Measurements from ENCODE around the gene AOX1. TPM values are rescaled to one million over a fixed set of nuclear protein-coding genes. Genes with fewer than 3 reads are reported as not detected.
A peak's percentile ranks its signal among the peaks of the same experiment; 100 is the strongest.

AOX1 gene
- total and polyA plus RNA-seq, 10 of the 15 experiments (the other 5 are each of a cell fraction or from before 2014, with no cell fraction given), result 0.03 to 0.56 (median 0.19) TPM; not detected in 6

DNA sequence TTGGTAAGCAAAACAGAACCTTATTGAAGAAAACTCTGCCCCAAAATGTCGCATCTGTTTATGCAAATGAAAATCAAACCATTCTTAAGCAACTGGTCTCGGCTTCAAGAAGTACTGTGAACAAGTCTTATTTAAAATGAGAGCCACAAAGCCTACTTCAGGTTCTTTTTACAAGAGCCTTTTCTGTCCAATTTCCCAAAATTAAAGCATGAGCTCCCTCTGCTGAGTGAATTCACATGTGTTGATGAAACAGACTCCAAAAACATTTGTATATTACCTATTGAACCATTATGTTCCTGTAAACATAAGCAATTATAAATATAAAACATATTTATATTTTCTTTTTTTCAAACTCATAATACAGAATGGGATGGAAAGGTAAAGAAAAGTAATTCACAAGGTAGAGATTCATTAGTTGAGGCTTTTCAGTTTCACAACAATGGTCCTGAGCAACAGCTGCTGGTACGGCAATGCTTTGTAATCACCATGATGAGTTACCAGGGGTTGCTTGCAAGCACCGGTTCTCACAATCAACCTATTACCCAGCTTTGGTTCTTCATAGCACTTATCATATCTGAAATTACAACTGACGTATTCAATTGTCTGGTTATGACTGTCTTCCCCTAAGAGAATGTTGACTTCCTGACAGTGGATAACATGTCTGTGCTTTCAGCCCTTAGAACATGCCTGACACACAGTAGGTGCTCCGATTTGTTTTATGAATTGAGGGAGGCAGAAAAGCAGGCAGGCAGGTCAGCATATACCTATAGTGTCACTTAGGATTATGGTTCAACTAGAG is 117.5 kb downstream of the AOX1 start:
- Histone ChIP-seq H4K20me1 (ENCODE audit: control insufficient read depth, insufficient read depth) (no peaks in the 10 kb centered on the region), H3K36me3 (ENCODE audit: control insufficient read depth in 2 of 2, insufficient read depth in 2 of 2, low read length in 1 of 2) (no peaks in the 10 kb centered on the region), H3K4me3 (no peak overlapping the region), H3K9ac (ENCODE audit: control insufficient read depth, insufficient read depth, low read length) (no peak overlapping the region), H3K27ac (ENCODE audit: control insufficient read depth, insufficient read depth) (no peak overlapping the region), H3K4me2 (ENCODE audit: control insufficient read depth, insufficient read depth) (no peak overlapping the region), H3K79me2 (ENCODE audit: control insufficient read depth, insufficient read depth, low read length) (no peaks in the 10 kb centered on the region), H3K27me3 (replicated peaks in 1 of 2; ENCODE audit: control insufficient read depth in 2 of 2, insufficient read depth in 2 of 2, low read length in 1 of 2) (peaks cover 0 to 2% of the 10 kb centered on the region in 2 experiments; a peak in 1 of 4 replicates), H3K4me1 (ENCODE audit: control insufficient read depth, insufficient read depth, low read length) (no peaks in the 10 kb centered on the region), H3K9me3 (replicated peaks; ENCODE audit: control insufficient read depth, insufficient read depth, low read length) (no peaks in the 10 kb centered on the region), H2AFZ (ENCODE audit: control insufficient read depth, low read depth, low read length) (peak overlapping the region; percentile 28)
- ChIA-PET RAD21 (ENCODE audit: unreplicated experiment) (interaction anchor here (0.7 to 2.4 kb wide), 11 partner anchors 9 to 723 kb away, joined by 3 to 41 read pairs (median 5); no protein-coding TSS in a partner anchor), CTCF (interaction anchor here (0.6 to 7.1 kb wide), 16 partner anchors 10 to 751 kb away, joined by 3 to 122 read pairs (median 4); no protein-coding TSS in a partner anchor), POLR2A (interaction anchor here (1.2 kb wide), 1 partner anchor 220 kb away, joined by 3 read pairs; no protein-coding TSS in a partner anchor), SMC1A (ENCODE audit: uncharacterized antibody, unreplicated experiment) (interaction anchor here (0.9 to 9.6 kb wide), 17 partner anchors 10 to 730 kb away, joined by 3 to 89 read pairs (median 3); no protein-coding TSS in a partner anchor)
- TF ChIP-seq JUNB (IDR thresholded peaks at IDR 0.05), result 0 out of 2 replicates have a peak, but pooled peaks have one; percentile 11
- peak; percentile 13; the same call in 1 of the 2 replicates for TF ChIP-seq DPF2 (IDR thresholded peaks at IDR 0.05)
- peak; percentile 85 for TF ChIP-seq RAD21 (IDR thresholded peaks at IDR 0.05; ENCODE audit: insufficient read depth, low read depth, low read length)
- no peak for TF ChIP-seq BCL11A (IDR thresholded peaks at IDR 0.05; ENCODE audit: low read depth, low read length)
- peak; percentile 71; the same call in 1 of the 2 replicates for TF ChIP-seq SMC3 (IDR thresholded peaks at IDR 0.05; ENCODE audit: borderline replicate concordance, low read length)
- TF ChIP-seq, protein P1, sequence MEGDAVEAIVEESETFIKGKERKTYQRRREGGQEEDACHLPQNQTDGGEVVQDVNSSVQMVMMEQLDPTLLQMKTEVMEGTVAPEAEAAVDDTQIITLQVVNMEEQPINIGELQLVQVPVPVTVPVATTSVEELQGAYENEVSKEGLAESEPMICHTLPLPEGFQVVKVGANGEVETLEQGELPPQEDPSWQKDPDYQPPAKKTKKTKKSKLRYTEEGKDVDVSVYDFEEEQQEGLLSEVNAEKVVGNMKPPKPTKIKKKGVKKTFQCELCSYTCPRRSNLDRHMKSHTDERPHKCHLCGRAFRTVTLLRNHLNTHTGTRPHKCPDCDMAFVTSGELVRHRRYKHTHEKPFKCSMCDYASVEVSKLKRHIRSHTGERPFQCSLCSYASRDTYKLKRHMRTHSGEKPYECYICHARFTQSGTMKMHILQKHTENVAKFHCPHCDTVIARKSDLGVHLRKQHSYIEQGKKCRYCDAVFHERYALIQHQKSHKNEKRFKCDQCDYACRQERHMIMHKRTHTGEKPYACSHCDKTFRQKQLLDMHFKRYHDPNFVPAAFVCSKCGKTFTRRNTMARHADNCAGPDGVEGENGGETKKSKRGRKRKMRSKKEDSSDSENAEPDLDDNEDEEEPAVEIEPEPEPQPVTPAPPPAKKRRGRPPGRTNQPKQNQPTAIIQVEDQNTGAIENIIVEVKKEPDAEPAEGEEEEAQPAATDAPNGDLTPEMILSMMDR (IDR thresholded peaks at IDR 0.05 in 2 of 3, conservative IDR thresholded peaks at IDR 0.05 in 1 of 3; ENCODE audit: control insufficient read depth in 2 of 3, extremely low read depth in 1 of 3, insufficient read depth in 1 of 3, low read depth in 3 of 3, low read length in 3 of 3), result peak; percentile 22 to 66 (median 41); a peak in 4 of 6 replicates
- no peak for TF ChIP-seq MYC (IDR thresholded peaks at IDR 0.05; ENCODE audit: insufficient read depth, insufficient read length, insufficient replicate concordance, low read length, severe bottlenecking)
- WGBS (ENCODE audit: insufficient coverage, insufficient replicate concordance, low lambda C conversion rate, missing lambda C conversion rate), result 11% methylated on average over 6 of the region's 6 CpGs
- ATAC-seq (peak; percentile 80), FAIRE-seq (peak; percentile 13), DNase-seq (ENCODE audit: low read depth, low spot score) (peak; percentile 4)
- intact Hi-C loops (cut with micrococcal nuclease; ENCODE audit: unreplicated experiment), result loop anchor here (5.0 kb wide), 2 partner anchors 126 to 721 kb away; no protein-coding TSS in a partner anchor
- in situ Hi-C loops (cut with MboI), result loop anchor here (10.0 kb wide), 2 partner anchors 219 to 729 kb away; no protein-coding TSS in a partner anchor
- no TSS peak for BruUV-seq (replicated peaks)

Measured in GM12878 (cell line).